Liver (tissue), 9 donors: Measurements from ENCODE around the gene HOXB5. TPM values are rescaled to one million over a fixed set of nuclear protein-coding genes. Genes with fewer than 3 reads are reported as not detected.

Experiments
- DNase-seq: peaks from one replicate; pipeline ENCODE4 v3.0.0-alpha.2; 2017; ENCODE audit warnings: low spot score
- H3K27ac ChIP-seq, 2 donors: one replicate each; pipeline ENCODE4 v1.7.0; 2013; ENCODE audit warnings: inconsistent platforms in 2 of 2, low read length in 2 of 2, control low read depth in 1 of 2, low read depth in 1 of 2, mild to moderate bottlenecking in 1 of 2
- H3K27me3 ChIP-seq, 4 donors: one replicate each; pipeline versions ENCODE4 v1.6.1 to v1.7.0; 2013; ENCODE audit warnings: low read length in 3 of 4, inconsistent platforms in 1 of 4, mild to moderate bottlenecking in 1 of 4, moderate library complexity in 1 of 4; ENCODE audit not compliant: control insufficient read depth in 4 of 4, insufficient read depth in 4 of 4
- H3K36me3 ChIP-seq, 4 donors: one replicate each; pipeline versions ENCODE4 v1.6.1 to v1.7.0; 2013; ENCODE audit warnings: low read length in 3 of 4, mild to moderate bottlenecking in 3 of 4, low read depth in 1 of 4, moderate library complexity in 1 of 4; ENCODE audit not compliant: control insufficient read depth in 4 of 4, insufficient read depth in 3 of 4
- H3K4me1 ChIP-seq, 4 donors: one replicate each; pipeline versions ENCODE4 v1.6.1 to v1.7.0; 2013; ENCODE audit warnings: low read length in 3 of 4, mild to moderate bottlenecking in 3 of 4, moderate library complexity in 1 of 4; ENCODE audit not compliant: control insufficient read depth in 4 of 4, insufficient read depth in 4 of 4
- H3K4me3 ChIP-seq, 3 donors: one replicate each; pipeline versions ENCODE4 v1.6.1 to v1.7.0; 2013; ENCODE audit warnings: low read length in 3 of 3, control low read depth in 1 of 3, low read depth in 1 of 3, mild to moderate bottlenecking in 1 of 3
- H3K9ac ChIP-seq, 2 donors: one replicate each; pipeline ENCODE4 v1.7.0; 2013; ENCODE audit warnings: low read length in 2 of 2, mild to moderate bottlenecking in 2 of 2, moderate library complexity in 2 of 2, control low read depth in 1 of 2, low read depth in 1 of 2
- H3K9me3 ChIP-seq, 4 donors: one replicate each; pipeline versions ENCODE4 v1.6.1 to v1.7.0; 2013; ENCODE audit warnings: low read length in 3 of 4; ENCODE audit not compliant: control insufficient read depth in 4 of 4
- ATF3 ChIP-seq: IDR thresholded peaks from 2 replicates; pipeline ENCODE4 v1.6.1; 2016; ENCODE audit warnings: antibody characterized with exemption
- CTCF ChIP-seq: fragments of 150-350 bp; IDR thresholded peaks from 2 replicates; pipeline ENCODE4 v1.5.1; 2017; ENCODE audit warnings: improper control_type of control experiment, low read depth, low read length; ENCODE audit not compliant: missing input control
- EGR1 ChIP-seq, 2 donors: IDR thresholded peaks; 2 replicates each; pipeline ENCODE4 v1.6.1; 2016 to 2018; ENCODE audit warnings: antibody characterized with exemption in 2 of 2, low read depth in 2 of 2
- FOXA2 ChIP-seq: IDR thresholded peaks from 2 replicates; pipeline ENCODE4 v1.6.1; 2016; ENCODE audit warnings: antibody characterized with exemption
- HNF4A ChIP-seq, 2 donors: conservative IDR thresholded peaks; 2 replicates each; pipeline ENCODE4 v1.6.1; 2016; ENCODE audit warnings: antibody characterized with exemption in 2 of 2, mild to moderate bottlenecking in 2 of 2
- JUND ChIP-seq, 2 donors: IDR thresholded peaks; 2 replicates each; pipeline ENCODE4 v1.6.1; 2016; ENCODE audit warnings: antibody characterized with exemption in 2 of 2
- MAX ChIP-seq: IDR thresholded peaks from 2 replicates; pipeline ENCODE4 v1.6.1; 2016; ENCODE audit warnings: antibody characterized with exemption
- NR2F2 ChIP-seq: IDR thresholded peaks from 2 replicates; pipeline ENCODE4 v1.6.1; 2016; ENCODE audit warnings: antibody characterized with exemption
- RAD21 ChIP-seq, 2 donors: IDR thresholded peaks; 2 replicates each; pipeline ENCODE4 v1.6.1; 2016; ENCODE audit warnings: antibody characterized with exemption in 2 of 2, mild to moderate bottlenecking in 2 of 2
- RXRA ChIP-seq, 2 donors: IDR thresholded peaks; 2 replicates each; pipeline ENCODE4 v1.6.1; 2017 to 2018; ENCODE audit warnings: antibody characterized with exemption in 2 of 2, mild to moderate bottlenecking in 1 of 2
- SP1 ChIP-seq: IDR thresholded peaks from 2 replicates; pipeline ENCODE4 v1.6.1; 2018; ENCODE audit warnings: antibody characterized with exemption, mild to moderate bottlenecking
- TAF1 ChIP-seq: conservative IDR thresholded peaks from 2 replicates; pipeline ENCODE4 v1.6.1; 2016; ENCODE audit warnings: antibody characterized with exemption, mild to moderate bottlenecking
- YY1 ChIP-seq: IDR thresholded peaks from 2 replicates; pipeline ENCODE4 v1.6.1; 2016; ENCODE audit warnings: antibody characterized with exemption, mild to moderate bottlenecking
- ZBTB33 ChIP-seq: IDR thresholded peaks from 2 replicates; pipeline ENCODE4 v1.6.1; 2016; ENCODE audit warnings: antibody characterized with exemption
- WGBS: extraction: QIAGEN DNeasy Blood & Tissue Kit; methylation state at CpG from one replicate; pipeline ENCODE4 v1.1.7; 2013; 5-methylcytosine and 5-hydroxymethylcytosine counted together
- polyA plus RNA-seq, 2 donors: library from polyadenylated mRNA; stranded (reverse) in 1 of 2; unstranded in 1 of 2; fragments of 200-250 nt in 1 of 2; fragments of >200 nt in 1 of 2; fragmentation: Nextera tagmentation in 1 of 2; extraction: Ambion mirVana in 1 of 2; gene quantifications; one replicate each; pipeline versions ENCODE4 v1.2.1 to v1.2.3, GENCODE V29; 2013 to 2015
- total RNA-seq, 2 donors: library from RNA; depleted of rRNA; stranded (reverse); fragments of >200 nt; gene quantifications; one replicate each; pipeline ENCODE4 v1.2.3, GENCODE V29; 2014
- donor health status: healthy.
- donor health status: healthy.
- donor health status: healthy.
- donor health status: healthy.
- donor health status: healthy.

The HOXB5 gene
- total and polyA plus RNA-seq, 4 donors: 0.08 to 0.38 (median 0.36) TPM; not detected in 1

GRCh38 chr17:48563867-48564187 is 29.8 kb downstream of the HOXB5 start:
- H3K4me3 ChIP-seq: peak overlapping the region in 1 of 3 donors; percentile 31
- peaks cover 0 to 2% (median 0%) of the 10 kb centered on the region in 4 donors for H3K4me1 ChIP-seq
- H3K27me3 ChIP-seq: peaks cover 3 to 15% (median 8%) of the 10 kb centered on the region in 4 donors
- no peaks in the 10 kb centered on the region for H3K9me3 ChIP-seq
- no peak overlapping the region for H3K9ac ChIP-seq
- peak overlapping the region in 1 of 2 donors; percentile 16 for H3K27ac ChIP-seq
- no peak for TF ChIP-seq YY1
- no peak for TF ChIP-seq TAF1
- TF ChIP-seq CTCF: no peak
- no peak for TF ChIP-seq RXRA (IDR thresholded peaks at IDR 0.05)
- no peak for TF ChIP-seq EGR1 (IDR thresholded peaks at IDR 0.05; ENCODE audit: low read depth in 2 of 2)
- TF ChIP-seq ATF3: no peak
- TF ChIP-seq FOXA2: no peak
- TF ChIP-seq ZBTB33: no peak
- TF ChIP-seq SP1: no peak
- no peak for TF ChIP-seq JUND (IDR thresholded peaks at IDR 0.05)
- WGBS: 24% methylated on average over 10 of the region's 10 CpGs
- DNase-seq: no peak
- H3K36me3 ChIP-seq: no peaks in the 10 kb centered on the region

- H3K4me1 ChIP-seq: peaks cover 0 to 2% (median 0%) of the 10 kb centered on the region in 4 donors
Measured at GRCh38 chr17:48563385-48563838, 30.2 kb downstream of the HOXB5 start.

GRCh38 chr17:48562934-48563333 is 30.6 kb downstream of the HOXB5 start:
- Histone ChIP-seq H3K27ac (no peak overlapping the region), H3K4me1 (peaks cover 0 to 2% (median 0%) of the 10 kb centered on the region in 4 donors), H3K36me3 (no peaks in the 10 kb centered on the region), H3K9me3 (no peaks in the 10 kb centered on the region), H3K9ac (no peak overlapping the region), H3K4me3 (no peak overlapping the region), H3K27me3 (peaks cover 3 to 15% (median 9%) of the 10 kb centered on the region in 4 donors)
- 26% methylated on average over 5 of the region's 5 CpGs for WGBS
- no peak for TF ChIP-seq JUND (IDR thresholded peaks at IDR 0.05)
- TF ChIP-seq FOXA2: no peak
- TF ChIP-seq HNF4A (conservative IDR thresholded peaks at IDR 0.05): no peak
- TF ChIP-seq MAX: no peak
- no peak for TF ChIP-seq RXRA (IDR thresholded peaks at IDR 0.05)
- DNase-seq: no peak

More at GRCh38 chr17:48563385-48563838, 30.2 kb downstream of the HOXB5 start:
- Histone ChIP-seq H3K4me3 (peak overlapping the region in 1 of 3 donors; percentile 31), H3K27me3 (peaks cover 3 to 15% (median 9%) of the 10 kb centered on the region in 4 donors), H3K36me3 (no peaks in the 10 kb centered on the region), H3K9me3 (no peaks in the 10 kb centered on the region), H3K9ac (no peak overlapping the region), H3K27ac (no peak overlapping the region)
- DNase-seq: no peak
- TF ChIP-seq RAD21 (IDR thresholded peaks at IDR 0.05): no peak
- TF ChIP-seq NR2F2: no peak
- TF ChIP-seq SP1: no peak
- TF ChIP-seq EGR1 (IDR thresholded peaks at IDR 0.05; ENCODE audit: low read depth in 2 of 2): no peak
- no peak for TF ChIP-seq ATF3
- TF ChIP-seq HNF4A (conservative IDR thresholded peaks at IDR 0.05): no peak
- WGBS: 35% methylated on average over 6 of the region's 6 CpGs
